ENCODE results near the gene PCED1B. TPM values are rescaled to one million over a fixed set of nuclear protein-coding genes. Genes with fewer than 3 reads are reported as not detected.
"Not testable (repeated sequence)": the region's sequence is repeated elsewhere in the genome, so short reads cannot be mapped to it uniquely, and the experiment has no call there.

PCED1B gene, protein sequence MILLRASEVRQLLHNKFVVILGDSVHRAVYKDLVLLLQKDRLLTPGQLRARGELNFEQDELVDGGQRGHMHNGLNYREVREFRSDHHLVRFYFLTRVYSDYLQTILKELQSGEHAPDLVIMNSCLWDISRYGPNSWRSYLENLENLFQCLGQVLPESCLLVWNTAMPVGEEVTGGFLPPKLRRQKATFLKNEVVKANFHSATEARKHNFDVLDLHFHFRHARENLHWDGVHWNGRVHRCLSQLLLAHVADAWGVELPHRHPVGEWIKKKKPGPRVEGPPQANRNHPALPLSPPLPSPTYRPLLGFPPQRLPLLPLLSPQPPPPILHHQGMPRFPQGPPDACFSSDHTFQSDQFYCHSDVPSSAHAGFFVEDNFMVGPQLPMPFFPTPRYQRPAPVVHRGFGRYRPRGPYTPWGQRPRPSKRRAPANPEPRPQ
- under 0.01 and 0.25 TPM in 2 replicates for total RNA-seq

DNA sequence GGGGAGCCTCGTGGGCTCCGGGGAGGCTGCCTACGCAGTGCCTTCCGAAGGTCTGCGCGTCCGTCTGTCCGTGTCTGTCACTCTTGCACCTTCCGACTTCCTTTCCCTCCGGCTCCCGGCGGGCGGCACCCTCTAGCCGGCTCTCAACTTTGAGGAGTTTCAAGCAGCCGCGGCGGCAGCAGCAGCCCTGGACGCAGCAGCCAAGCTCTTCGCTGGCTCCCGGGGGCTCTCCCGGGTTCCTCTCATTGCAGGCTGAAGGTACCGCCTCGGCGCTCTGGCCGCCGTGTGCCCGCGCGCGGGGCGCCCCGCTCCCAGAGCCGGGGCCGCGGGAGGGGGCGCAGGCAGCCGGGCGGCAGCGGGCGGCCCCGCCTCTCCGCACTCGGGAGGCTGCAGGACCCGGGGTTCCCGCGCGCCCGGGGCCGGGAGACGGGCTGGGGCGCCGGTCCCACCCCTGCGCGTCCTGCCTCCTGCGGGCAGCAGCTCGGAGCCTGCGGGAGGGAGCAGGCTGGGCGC is at the start of gene PCED1B, which contains the start of gene AMIGO2:
Gene PCED1B (plus strand): TSS at position 154 of the 513 bp plus-strand sequence. CDS start 155,443 bp downstream, outside the sequence.
Gene AMIGO2 (minus strand): TSS at position 492 of the 513 bp plus-strand sequence. CDS start 957 bp downstream, outside the sequence.
- peak in 1 of 2 donors; percentile 64 for DNase-seq (ENCODE audit: low read depth in 2 of 2)

DNA sequence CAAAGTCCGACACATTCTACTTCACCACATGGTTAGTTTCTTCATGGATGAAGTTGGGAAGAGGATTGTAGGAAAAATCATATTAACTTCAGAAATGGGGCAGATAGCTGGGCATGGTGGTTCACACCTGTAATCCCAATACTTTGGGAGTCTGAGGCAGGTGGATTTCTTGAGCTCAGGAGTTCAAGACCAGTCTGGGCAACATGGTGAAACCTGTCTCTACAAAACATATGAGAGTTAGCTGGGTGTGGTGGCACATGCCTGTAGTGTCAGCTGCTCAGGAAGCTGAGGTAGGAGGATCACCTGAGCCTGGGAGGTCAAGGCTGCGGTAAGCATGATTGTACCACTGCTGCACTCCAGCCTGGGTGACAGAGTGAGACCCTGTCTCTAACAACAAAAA is 49.5 kb upstream of the PCED1B start:
- no peak for DNase-seq (ENCODE audit: low read depth in 2 of 2)

DNA sequence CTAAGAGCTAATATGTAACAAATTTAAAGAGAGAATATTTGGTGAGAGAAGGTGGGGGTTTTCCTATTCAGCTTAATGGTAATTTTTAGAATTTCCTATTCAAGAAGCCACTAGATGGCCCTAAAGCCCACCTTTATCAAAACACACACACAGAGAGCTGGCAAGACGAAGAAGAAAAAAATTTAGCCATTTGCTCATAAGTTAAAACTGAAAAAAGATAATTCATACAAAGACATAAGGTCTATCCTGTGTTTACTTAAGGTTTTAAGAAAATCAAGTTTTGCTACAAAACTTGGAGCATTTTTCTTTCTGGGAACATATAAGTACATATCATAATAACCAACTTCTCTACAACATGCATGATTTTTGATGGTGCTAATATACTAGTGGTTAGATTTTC is 46.8 kb upstream of the PCED1B start:
- DNase-seq (ENCODE audit: low read depth in 2 of 2) = peak; percentile 39 to 63

DNA sequence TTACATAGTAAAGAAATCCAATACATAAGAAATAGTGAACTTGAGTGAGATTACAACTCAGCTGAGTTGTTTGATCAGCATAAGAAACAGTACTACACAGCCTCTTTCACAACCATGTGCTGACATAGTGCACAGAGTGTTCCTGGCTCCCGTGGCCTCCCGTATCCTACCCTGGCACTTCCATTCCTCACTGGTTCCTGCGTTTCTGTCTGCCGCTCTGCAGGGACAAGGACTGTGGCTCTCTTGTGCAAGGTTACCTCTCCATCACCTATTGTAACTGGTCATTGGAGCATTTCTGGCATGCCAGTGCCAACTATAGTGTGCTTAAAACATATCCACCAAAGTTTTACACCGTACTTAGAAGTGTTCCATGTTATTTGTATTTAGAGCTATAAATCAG is 46.3 kb upstream of the PCED1B start:
- DNase-seq (ENCODE audit: low read depth in 2 of 2) = no peak

DNA sequence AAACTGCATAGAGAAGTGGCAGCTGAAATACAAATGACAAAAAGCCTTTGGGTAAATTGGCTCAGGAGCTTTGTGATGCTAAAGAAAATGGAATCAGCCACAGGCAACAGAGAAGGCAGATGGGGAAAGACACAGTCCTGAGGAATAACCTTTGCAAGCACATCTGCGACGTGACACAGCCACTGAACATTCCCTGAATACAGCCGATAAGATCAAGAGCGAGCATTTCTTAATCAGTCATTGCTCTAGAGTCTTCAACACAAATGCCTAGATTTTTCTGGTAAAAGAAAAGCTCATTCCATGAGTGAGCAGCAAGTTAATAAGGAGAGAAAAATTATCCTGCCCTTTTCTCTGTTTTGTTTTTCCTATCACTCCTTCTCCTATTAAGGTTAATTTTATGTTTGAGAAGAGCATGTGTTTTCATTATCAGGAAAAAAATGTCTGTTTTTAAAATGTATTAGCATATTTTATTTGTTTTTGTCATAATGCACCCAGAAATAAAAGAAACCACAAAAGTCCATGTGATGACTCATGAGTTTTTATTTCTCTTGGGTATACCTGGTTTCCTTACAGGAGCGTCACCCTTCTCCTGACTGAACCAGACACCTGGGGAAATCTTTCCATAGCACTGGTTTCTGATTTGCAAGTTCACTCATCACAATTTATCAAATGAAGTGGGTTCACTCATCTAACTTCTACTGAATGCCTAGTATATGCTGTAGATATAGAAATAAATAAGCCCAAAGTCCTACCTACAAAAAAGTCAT is 45.4 kb upstream of the PCED1B start:
- DNase-seq (ENCODE audit: low read depth in 2 of 2) = no peak

DNA sequence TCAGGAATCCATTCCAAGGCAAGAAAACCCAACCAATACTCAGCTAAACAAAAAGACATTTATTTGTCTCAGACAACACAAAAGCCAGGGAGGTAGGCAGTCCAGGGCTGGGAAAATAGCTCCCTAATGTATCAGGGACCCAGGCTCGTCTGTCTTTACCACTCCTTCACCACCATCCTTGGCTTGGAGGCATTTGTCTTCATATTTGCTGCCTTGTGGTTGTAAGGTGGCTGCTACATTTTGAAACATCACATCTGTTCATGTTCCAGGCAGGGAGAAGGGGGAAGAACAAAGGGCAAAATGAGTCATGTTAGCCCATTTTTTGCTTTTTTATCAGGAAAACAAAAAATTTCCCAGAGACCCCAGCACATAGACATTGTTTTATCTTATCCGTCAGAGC is 44.8 kb upstream of the PCED1B start:
- no peak for DNase-seq (ENCODE audit: low read depth in 2 of 2)

DNA sequence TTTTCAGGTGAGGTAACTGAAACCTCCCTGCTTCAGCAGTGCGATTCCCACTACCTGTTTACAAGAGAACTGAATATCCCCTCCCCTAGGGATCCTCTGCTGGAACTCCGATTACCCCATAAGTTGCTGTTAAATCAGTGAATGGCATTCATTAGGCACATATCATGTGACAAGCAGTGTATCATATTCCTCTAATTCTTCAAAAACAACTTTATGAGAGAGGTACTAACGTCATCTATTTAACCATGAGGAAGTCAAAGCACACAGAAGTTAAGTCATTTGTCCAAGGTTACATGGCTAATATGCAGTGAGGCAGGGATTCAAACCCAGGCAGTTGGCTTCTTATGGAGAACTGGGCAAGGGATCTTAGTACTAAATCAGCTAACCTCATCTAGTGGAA is 43.9 kb upstream of the PCED1B start:
- DNase-seq (ENCODE audit: low read depth in 2 of 2) = no peak

DNA sequence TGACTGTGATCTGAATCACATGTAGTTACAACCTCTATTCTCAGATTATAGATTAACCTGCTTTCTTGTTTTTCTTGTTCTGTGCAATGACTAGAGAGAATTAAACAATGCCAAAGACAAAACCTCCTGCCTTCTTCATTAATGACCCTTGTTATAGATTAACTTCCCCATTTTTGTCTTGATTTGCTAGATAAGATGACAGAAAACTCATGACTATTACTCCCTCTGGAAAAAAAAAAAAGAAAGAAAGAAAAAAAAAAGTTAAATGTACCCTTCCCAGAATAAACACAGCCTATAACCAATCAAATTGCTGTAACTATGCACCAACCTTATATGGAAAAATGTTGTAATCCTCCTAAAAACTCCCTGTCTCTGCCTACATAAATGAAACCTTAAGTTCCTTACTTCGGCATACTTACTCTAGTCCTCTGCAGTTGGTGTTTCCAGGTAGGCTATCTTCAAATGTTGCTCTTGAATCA is 41.1 kb upstream of the PCED1B start:
- DNase-seq (ENCODE audit: low read depth in 2 of 2) = no peak

DNA sequence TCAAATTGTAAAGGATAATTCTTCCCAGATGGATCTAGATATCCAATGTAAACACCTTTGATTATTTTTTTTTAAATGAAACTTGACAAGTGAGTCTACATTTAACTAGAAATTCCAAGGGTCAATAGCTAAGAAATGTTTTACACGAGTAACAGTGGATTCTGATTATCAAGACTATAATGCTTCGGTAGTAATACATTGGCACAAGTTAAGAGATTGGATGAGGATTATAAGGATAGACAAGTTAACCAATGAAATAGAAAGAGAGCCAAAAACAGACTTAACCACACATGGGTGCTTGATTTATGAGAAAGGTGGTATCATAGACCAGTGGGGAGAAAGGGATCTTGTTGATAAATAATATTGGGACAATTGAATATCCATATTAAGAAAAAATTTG is 40.3 kb upstream of the PCED1B start:
- no peak for DNase-seq (ENCODE audit: low read depth in 2 of 2)

DNA sequence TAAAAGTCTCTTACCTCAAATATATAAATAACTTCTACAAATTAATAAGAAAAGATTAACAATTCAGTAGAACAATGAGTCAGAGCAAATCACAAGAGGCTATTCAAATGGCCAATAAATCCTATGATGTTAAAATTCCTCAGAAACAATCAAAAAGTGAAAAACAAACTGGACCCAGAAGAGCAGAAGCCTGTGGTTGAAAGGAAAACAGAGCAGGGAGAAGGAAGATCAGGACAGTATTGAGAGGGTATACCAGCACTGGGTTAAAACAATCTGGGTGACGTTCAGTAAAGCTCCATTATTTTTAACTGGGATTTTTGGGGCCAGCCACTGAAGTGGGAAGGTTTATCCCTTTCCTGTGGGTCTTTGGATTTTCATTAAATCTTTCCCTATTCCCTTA is 39.7 kb upstream of the PCED1B start:
- DNase-seq (ENCODE audit: low read depth in 2 of 2) = no peak

DNA sequence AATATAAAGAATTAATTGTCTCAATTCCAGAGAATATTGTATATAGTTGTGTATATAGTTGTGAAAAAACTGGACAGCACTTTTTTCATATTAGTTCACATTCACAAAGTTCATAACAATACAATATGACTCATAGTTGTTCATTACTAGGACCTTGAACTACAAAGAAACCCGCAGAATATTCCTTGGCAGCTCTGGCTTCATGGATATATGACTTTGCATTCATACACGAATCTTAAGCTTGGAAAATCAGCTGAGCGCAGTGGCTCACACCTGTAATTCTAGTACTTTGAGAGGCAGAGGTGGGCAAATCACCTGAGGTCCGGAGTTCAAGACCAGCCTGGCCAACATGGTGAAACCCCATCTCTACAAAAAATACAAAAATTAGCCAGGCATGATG is 38.1 kb upstream of the PCED1B start:
- no peak for DNase-seq (ENCODE audit: low read depth in 2 of 2)

DNA sequence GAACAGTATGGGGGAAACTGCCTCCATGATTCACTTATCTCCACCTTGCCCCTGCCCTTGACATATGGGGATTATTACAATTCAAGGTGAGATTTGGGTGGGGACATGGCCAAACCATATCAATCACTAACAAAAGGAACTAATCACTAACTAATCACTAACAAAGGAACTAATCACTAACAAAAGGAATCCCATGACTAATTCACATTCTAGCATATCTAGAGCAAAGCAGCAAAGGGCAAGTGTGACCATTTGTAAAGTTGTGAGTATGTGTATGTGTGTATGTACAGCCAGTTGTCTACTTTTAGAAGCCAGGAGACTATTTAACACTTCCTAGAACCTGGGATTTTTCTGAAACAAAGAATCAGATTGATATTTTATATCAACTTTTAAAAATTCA is 30.9 kb upstream of the PCED1B start:
- DNase-seq (ENCODE audit: low read depth in 2 of 2) = no peak

DNA sequence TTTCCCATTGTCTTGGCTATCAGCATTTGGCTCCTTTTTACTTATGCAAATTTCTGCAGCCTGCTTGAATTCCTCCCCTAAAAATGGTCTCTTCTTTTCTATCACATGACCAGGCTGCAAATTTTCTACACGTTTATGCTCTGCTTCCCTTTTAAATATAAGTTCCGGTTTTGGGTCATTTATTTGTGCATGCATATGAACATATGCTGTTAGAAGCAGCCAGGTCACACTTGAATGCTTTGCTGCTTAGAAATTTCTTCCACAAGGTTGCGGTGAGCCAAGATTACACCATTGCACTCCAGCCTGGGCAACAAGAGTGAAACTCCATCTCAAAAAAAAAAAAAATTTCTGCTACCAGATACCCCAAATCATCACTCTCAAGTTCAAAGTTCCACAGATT is 28.1 kb upstream of the PCED1B start:
- not testable (repeated sequence) for DNase-seq (ENCODE audit: low read depth in 2 of 2)

DNA sequence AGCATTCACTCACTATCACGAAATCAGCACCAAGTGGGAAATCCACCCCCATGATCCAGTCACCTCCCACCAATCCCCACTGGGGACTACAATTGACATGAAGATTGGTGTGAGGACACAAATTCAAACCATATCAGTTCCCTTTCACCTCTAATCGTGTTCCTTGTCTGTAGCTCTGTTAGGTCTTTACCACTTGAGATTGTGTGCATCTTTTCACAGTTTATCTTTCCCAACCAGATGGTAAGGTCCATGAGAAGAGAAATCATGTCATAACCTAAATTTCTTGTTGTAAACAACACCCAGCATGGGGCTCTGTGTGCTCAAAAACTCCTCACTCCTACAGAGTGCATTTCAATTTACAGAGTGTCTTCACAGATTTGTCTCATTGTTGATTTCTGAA is 27.1 kb upstream of the PCED1B start:
- no peak for DNase-seq (ENCODE audit: low read depth in 2 of 2)

DNA sequence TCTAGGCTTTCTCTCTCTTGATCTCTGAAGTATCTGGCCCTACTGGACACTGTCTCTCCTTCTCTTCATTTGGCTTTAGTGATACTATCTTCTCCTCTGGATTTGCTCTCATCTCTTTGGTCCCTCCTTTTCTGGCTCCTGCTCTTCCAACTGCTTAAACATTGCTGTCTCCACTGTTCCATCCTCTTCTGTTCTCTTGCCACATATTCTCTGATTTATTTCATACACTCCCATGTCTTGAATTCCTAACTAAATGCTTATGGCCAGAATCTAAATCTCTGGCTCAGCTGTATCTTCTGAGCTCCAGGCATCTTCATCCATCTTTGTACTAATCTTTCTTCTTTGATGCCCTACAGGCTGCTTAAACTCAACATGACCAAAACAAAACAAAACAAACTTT is 25.5 kb upstream of the PCED1B start:
- no peak for DNase-seq (ENCODE audit: low read depth in 2 of 2)

DNA sequence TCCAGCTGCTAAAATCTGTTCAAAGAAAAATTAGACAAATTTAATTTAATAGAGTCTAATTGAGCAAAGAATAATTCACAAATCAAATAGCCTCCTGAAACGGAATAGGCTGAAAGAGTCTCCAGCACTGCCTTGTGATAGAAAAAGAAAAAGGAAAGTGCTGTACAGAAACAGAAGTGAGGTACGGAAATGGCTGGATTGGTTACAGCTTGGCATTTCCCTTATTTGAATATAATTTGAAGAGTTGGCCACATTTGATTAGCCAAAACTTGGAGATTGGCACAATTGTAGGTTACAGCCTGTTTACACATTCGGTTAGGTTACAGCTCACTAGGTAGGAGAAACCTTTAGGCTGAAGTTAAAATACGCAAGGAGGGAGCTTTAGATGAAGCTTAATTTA is 24.8 kb upstream of the PCED1B start:
- DNase-seq (ENCODE audit: low read depth in 2 of 2) = no peak

DNA sequence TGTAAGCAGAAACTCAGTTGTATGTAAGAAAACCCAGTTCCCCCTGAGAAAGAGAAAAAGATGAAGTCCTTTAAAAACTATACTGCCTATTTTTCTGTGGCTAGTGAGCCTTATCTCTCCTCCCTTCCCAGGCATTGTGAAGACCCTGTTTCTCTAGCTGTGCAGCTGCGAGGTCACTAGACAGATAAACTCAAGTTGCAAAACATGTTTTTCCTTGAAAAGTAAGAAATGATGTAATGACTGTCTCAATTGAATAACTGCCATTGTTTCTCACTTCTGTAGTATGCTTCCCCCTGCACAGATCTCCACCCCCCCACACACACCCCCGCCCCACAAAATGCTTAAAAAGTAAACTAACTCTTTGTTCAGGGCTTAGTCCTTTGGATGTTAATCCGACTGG is 23.6 kb upstream of the PCED1B start:
- not testable (repeated sequence) for DNase-seq (ENCODE audit: low read depth in 2 of 2)

DNA sequence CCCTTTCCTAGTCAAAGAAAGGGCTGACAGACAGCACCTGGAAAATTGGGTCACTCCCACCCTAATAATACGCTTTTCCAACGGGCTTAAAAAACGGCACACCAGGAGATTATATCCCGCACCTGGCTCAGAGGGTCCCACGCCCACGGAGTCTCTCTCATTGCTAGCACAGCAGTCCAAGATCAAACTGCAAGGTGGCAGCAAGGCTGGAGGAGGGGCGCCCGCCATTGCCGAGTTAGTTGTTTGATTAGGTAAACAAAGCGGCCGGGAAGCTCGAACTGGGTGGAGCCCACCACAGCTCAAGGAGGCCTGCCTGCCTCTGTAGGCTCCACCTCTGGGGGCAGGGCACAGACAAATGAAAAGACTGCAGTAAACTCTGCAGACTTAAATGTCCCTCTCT is 22.5 kb upstream of the PCED1B start:
- not testable (repeated sequence) for DNase-seq (ENCODE audit: low read depth in 2 of 2)

DNA sequence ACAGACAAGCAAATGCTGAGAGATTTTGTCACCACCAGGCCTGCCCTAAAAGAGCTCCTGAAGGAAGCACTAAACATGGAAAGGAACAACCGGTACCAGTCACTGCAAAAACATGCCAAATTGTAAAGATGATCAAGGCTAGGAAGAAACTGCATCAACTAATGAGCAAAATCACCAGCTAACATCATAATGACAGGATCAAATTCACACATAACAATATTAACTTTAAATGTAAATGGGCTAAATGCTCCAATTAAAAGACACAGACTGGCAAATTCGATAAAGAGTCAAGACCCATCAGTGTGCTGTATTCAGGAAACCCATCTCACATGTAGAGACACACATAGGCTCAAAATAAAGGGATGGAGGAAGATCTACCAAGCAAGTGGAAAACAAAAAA is 20.8 kb upstream of the PCED1B start:
- not testable (repeated sequence) for DNase-seq (ENCODE audit: low read depth in 2 of 2)

DNA sequence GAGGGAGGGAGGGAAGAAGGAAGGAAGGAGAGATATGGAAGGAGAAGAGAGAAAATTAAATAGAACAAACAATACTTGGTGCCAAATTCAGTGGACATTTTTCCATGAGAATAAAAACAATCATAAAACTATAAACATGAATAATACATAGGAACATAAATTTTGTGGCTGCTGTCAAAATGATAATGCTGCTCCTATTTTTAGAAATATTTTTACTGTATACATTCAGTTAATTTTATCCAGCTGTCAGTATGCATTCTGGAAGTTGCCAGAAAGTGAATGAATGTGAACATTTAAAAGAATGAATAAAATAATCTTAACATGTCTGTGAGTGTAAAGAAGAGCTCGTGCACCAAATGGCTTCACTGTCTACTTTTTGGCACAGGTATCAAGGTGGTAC is 13.9 kb upstream of the PCED1B start:
- DNase-seq (ENCODE audit: low read depth in 2 of 2) = no peak

DNA sequence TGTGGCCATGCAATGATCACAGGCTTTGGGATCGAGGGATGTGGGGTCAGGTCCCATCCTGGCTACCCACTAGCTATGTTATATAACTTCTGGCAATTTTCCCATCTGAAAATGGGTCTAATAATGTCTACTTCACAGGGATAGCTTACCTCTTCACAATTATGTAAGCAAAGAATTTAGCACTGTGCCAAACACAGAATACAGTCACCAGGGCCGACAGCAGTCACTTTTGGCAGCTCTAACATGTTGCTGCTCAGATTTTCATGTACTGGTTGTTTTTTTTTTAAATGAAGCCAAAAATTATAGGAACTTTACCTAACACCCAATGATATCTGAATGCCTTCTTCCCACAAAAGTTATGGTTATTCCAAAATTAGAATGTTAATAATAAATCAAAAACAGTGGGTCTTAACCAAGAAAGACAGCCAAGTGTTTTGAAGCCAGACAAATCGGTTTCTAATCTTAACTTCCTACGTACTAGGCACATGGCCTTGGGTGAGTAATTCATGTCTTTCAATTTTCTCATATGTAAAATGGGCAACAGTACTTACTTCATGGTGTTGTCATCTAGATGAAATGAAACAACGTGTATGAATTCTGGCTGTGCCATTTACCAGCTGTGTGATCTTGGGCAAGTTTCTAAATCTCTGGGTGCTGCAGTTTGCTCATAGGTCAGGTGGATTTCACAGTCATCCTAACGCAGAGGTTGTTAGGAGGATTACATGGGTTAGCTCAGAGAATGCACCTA is 13.0 kb upstream of the PCED1B start:
- DNase-seq (ENCODE audit: low read depth in 2 of 2) = no peak

DNA sequence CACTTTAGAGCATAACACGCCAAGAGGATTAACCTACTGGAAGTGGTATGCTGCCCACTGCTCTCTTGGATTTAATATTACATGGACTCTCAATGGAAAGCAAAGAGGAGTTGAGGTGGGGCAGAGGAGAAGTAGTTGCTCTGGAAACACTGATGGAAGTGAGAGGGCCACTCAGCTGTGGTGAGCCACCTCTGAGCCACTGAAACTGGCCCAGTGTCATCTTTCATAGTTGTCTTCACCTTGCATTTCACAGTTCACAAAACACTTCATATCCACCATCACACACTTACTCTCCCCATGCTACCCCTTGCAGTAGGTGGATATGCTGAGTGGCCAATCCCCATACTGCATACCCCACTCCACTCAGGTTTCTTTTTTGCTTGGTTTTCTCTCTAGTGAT is 12.2 kb upstream of the PCED1B start:
- DNase-seq (ENCODE audit: low read depth in 2 of 2) = no peak
